Kidney capillary endothelial cell (primary cell): ENCODE measurements around the gene FCGR3A.
"Not testable (repeated sequence)": the region's sequence is repeated elsewhere in the genome, so short reads cannot be mapped to it uniquely, and the experiment has no call there.

Experiments
- DNase-seq: peaks from one replicate; pipeline ENCODE4 v3.0.0-alpha.2; 2018; ENCODE audit warnings: low spot score

FCGR3A gene

GRCh38 chr1:161549652-161550051 is at the start of gene FCGR3A:
TSS of gene FCGR3A (minus strand) at chr1:161549818. CDS start at chr1:161549736, 82 bp downstream.
- no peak for DNase-seq

GRCh38 chr1:161597077-161597476 is 47.5 kb upstream of the FCGR3A start:
- DNase-seq, result not testable (repeated sequence)

- DNase-seq, result not testable (repeated sequence)
Measured at GRCh38 chr1:161595583-161595982, 46.0 kb upstream of the FCGR3A start.

- DNase-seq, result not testable (repeated sequence)
Measured at GRCh38 chr1:161595173-161595572, 45.6 kb upstream of the FCGR3A start.

GRCh38 chr1:161594269-161594984 is 44.8 kb upstream of the FCGR3A start:
- DNase-seq, result not testable (repeated sequence)

- DNase-seq, result not testable (repeated sequence)
Measured at GRCh38 chr1:161593092-161593755, 43.6 kb upstream of the FCGR3A start.

- DNase-seq, result not testable (repeated sequence)
Measured at GRCh38 chr1:161592586-161592985, 43.0 kb upstream of the FCGR3A start.

GRCh38 chr1:161589920-161590319 is 40.3 kb upstream of the FCGR3A start:
- not testable (repeated sequence) for DNase-seq

GRCh38 chr1:161589365-161589764 is 39.7 kb upstream of the FCGR3A start:
- not testable (repeated sequence) for DNase-seq

- DNase-seq, result not testable (repeated sequence)
Measured at GRCh38 chr1:161588596-161588995, 39.0 kb upstream of the FCGR3A start.

- DNase-seq, result not testable (repeated sequence)
Measured at GRCh38 chr1:161582882-161583281, 33.3 kb upstream of the FCGR3A start.

- not testable (repeated sequence) for DNase-seq
Measured at GRCh38 chr1:161580879-161581537, 31.4 kb upstream of the FCGR3A start.

GRCh38 chr1:161579856-161580507 is 30.4 kb upstream of the FCGR3A start:
- DNase-seq, result not testable (repeated sequence)

- DNase-seq, result not testable (repeated sequence)
Measured at GRCh38 chr1:161576676-161577075, 27.1 kb upstream of the FCGR3A start.

- DNase-seq, result not testable (repeated sequence)
Measured at GRCh38 chr1:161571703-161572102, 22.1 kb upstream of the FCGR3A start.

- not testable (repeated sequence) for DNase-seq
Measured at GRCh38 chr1:161566602-161566960, 17.0 kb upstream of the FCGR3A start.

GRCh38 chr1:161563522-161563921 is 13.9 kb upstream of the FCGR3A start:
- DNase-seq, result not testable (repeated sequence)

- DNase-seq, result not testable (repeated sequence)
Measured at GRCh38 chr1:161562441-161562840, 12.8 kb upstream of the FCGR3A start.

- not testable (repeated sequence) for DNase-seq
Measured at GRCh38 chr1:161560960-161561715, 11.5 kb upstream of the FCGR3A start.

GRCh38 chr1:161557506-161558450 is 8.2 kb upstream of the FCGR3A start:
- not testable (repeated sequence) for DNase-seq
